ENCODE results near the gene PCDHGA1.
"Not testable (repeated sequence)": the region's sequence is repeated elsewhere in the genome, so short reads cannot be mapped to it uniquely, and the experiment has no call there.

Gene PCDHGA1

DNA sequence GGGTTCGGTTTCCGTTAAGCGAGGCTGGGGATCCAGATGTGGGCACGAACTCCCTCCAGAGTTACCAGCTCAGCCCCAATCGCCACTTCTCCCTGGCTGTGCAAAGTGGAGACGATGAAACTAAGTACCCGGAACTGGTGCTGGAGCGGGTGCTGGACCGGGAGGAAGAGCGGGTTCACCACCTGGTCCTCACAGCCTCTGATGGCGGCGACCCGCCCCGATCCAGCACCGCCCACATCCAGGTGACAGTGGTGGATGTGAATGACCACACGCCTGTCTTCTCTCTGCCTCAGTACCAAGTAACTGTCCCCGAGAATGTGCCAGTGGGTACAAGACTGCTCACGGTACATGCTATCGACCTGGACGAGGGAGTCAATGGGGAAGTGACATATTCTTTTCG lies 53.0 kb downstream of the PCDHGA1 start:
- no peak for DNase-seq (ENCODE audit: low spot score)

DNA sequence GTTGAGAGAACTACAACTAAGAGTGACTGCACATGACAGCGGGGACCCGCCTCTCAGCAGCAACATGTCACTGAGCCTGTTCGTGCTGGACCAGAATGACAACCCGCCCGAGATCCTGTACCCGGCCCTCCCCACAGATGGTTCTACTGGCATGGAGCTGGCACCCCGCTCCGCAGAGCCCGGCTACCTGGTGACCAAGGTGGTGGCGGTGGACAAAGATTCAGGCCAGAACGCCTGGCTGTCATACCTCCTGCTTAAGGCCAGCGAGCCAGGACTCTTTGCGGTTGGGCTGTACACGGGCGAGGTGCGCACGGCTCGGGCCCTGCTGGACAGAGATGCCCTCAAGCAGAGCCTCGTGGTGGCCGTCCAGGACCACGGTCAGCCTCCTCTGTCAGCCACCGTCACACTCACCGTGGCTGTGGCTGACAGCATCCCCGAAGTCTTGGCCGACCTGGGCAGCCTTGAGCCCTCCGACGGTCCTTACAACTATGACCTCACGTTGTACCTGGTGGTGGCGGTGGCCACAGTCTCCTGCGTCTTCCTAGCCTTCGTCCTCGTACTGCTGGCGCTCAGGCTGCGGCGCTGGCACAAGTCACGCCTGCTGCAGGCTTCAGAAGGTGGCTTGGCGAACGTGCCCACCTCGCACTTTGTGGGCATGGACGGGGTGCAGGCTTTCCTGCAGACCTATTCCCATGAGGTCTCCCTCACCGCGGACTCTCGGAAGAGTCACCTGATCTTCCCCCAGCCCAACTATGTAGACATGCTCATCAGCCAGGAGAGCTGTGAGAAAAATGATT lies 54.4 kb downstream of the PCDHGA1 start:
- no peak for DNase-seq (ENCODE audit: low spot score)

DNA sequence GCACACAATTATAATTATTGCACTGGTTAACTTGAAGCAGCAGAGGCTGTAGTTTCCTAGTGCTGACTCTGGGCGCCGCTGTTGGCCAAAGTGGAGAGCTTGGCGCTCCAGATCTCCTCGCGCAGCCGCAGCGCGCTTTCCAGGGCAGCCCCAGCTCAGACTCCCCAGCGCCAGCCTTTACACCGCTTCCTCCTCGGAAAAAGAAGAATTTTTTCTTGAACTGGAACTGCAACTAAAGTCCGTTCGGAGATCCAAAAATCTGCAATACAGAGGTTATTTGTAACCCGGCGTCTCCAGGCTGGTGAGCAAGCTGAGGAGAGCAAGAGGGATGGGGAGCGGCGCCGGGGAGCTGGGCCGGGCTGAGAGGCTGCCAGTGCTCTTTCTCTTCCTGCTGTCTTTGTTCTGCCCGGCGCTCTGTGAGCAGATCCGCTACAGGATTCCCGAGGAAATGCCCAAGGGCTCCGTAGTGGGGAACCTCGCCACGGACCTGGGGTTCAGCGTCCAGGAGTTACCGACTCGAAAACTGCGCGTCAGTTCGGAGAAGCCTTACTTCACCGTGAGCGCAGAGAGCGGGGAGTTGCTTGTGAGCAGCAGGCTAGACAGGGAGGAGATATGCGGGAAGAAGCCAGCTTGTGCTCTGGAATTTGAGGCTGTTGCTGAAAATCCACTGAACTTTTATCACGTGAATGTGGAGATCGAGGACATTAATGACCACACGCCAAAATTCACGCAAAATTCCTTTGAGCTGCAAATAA lies 57.4 kb downstream of the PCDHGA1 start, which contains the start of gene PCDHGB4:
PCDHGB4 (plus strand) TSS at position 142 of the 755 bp plus-strand sequence; CDS start at position 329, 187 bp downstream.
- DNase-seq (ENCODE audit: low spot score) = peak; percentile 22

DNA sequence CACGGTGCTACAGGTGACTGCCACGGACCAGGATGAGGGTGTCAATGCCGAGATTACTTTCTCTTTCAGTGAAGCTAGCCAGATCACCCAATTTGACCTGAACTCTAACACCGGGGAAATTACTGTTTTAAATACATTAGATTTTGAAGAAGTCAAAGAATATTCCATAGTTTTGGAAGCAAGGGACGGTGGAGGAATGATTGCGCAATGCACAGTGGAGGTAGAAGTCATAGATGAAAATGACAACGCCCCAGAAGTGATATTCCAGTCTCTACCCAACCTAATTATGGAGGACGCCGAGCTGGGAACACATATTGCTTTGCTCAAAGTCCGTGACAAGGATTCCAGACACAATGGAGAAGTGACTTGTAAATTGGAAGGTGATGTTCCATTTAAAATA lies 58.3 kb downstream of the PCDHGA1 start:
- no peak for DNase-seq (ENCODE audit: low spot score)

DNA sequence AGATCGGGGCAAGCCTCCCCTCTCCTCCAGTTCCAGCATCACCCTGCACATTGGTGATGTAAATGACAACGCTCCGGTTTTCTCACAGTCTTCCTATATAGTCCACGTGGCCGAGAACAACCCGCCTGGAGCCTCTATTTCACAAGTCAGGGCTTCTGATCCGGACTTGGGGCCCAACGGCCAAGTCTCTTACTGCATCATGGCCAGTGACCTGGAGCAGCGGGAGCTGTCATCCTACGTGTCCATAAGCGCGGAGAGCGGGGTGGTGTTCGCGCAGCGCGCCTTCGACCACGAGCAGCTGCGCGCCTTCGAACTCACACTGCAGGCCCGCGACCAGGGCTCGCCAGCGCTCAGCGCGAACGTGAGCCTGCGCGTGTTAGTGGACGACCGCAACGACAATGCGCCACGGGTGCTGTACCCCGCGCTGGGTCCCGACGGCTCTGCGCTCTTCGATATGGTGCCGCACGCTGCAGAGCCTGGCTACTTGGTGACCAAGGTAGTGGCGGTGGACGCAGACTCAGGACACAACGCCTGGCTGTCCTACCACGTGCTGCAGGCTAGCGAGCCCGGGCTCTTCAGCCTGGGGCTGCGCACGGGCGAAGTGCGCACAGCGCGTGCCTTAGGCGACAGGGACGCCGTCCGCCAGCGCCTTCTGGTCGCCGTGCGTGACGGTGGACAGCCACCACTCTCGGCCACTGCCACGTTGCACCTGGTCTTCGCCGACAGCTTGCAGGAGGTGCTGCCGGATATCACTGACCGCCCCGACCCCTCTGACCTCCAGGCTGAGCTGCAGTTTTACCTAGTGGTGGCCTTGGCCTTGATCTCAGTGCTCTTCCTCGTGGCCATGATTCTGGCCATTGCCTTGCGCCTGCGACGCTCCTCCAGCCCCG lies 59.1 kb downstream of the PCDHGA1 start:
- DNase-seq (ENCODE audit: low spot score) = no peak

DNA sequence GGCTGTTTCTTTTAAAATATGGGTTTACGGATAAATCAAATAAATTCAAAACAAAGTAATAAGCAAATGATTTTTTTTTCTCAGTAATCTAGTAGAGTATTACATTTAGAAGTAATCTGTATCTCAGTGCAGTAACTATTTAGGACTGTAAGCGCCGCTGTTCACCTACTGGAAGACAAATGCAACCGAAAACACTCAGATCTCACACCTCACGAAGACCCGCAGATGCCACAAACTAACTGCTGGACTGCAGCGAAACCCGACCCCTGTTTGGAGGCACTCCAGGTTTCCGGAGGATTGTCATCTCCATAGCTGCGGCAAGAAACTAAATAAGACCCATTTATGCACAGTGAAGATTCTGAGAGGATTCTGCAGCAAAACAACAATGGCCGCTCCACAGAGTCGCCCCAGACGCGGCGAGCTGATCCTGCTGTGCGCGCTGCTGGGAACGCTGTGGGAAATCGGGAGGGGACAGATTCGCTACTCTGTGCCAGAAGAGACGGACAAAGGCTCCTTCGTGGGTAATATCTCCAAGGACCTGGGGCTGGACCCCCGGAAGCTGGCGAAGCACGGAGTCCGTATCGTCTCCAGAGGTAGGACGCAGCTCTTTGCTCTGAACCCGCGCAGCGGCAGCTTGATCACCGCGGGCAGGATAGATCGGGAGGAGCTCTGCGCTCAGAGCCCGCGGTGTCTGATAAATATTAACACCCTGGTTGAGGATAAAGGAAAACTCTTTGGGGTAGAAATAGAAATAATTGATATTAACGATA lies 62.3 kb downstream of the PCDHGA1 start, which contains the start of gene PCDHGA8:
PCDHGA8 (plus strand) TSS at position 205 of the 770 bp plus-strand sequence; CDS start at position 386, 181 bp downstream.
- no peak for DNase-seq (ENCODE audit: low spot score)

DNA sequence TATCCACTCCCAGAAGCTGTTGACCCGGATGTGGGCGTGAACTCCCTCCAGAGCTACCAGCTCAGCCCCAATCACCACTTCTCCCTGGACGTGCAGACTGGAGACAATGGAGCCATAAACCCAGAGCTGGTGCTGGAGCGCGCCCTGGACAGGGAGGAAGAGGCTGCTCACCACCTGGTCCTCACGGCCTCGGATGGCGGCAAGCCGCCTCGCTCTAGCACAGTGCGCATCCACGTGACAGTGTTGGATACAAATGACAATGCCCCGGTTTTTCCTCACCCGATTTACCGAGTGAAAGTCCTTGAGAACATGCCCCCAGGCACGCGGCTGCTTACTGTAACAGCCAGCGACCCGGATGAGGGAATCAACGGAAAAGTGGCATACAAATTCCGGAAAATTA lies 63.0 kb downstream of the PCDHGA1 start:
- DNase-seq (ENCODE audit: low spot score) = no peak

DNA sequence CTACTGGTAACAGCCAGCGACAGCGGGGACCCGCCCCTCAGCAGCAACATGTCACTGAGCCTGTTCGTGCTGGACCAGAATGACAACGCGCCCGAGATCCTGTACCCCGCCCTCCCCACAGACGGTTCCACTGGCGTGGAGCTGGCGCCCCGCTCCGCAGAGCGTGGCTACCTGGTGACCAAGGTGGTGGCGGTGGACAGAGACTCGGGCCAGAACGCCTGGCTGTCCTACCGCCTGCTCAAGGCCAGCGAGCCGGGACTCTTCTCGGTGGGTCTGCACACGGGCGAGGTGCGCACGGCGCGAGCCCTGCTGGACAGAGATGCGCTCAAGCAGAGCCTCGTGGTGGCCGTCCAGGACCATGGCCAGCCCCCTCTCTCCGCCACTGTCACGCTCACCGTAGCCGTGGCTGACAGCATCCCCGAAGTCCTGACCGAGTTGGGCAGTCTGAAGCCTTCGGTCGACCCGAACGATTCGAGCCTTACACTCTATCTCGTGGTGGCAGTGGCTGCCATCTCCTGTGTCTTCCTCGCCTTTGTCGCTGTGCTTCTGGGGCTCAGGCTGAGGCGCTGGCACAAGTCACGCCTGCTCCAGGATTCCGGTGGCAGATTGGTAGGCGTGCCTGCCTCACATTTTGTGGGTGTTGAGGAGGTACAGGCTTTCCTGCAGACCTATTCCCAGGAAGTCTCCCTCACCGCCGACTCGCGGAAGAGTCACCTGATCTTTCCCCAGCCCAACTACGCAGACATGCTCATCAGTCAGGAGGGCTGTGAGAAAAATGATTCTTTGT lies 64.3 kb downstream of the PCDHGA1 start:
- not testable (repeated sequence) for DNase-seq (ENCODE audit: low spot score)

DNA sequence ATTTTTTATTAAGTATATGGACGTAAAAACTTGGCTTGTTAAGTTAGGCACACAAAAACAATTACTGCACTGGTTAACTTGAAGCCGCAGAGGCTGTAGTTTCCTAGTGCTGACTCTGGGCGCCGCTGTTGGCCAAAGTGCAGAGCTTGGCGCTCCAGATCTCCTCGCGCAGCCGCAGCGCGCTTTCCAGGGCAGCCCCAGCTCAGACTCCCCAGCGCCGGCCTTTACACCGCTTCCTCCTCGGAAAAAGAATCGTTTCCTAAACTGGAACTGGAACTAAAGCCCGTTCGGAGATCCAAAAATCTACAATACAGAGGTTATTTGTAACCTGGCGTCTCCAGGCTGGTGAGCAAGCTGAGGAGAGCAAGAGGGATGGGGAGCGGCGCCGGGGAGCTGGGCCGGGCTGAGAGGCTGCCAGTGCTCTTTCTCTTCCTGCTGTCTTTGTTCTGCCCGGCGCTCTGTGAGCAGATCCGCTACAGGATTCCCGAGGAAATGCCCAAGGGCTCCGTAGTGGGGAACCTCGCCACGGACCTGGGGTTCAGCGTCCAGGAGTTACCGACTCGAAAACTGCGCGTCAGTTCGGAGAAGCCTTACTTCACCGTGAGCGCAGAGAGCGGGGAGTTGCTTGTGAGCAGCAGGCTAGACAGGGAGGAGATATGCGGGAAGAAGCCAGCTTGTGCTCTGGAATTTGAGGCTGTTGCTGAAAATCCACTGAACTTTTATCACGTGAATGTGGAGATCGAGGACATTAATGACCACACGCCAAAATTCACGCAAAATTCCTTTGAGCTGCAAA lies 67.6 kb downstream of the PCDHGA1 start, which contains the start of gene PCDHGB5:
PCDHGB5 (plus strand) TSS at position 192 of the 796 bp plus-strand sequence; CDS start at position 373, 181 bp downstream.
- DNase-seq (ENCODE audit: low spot score) = peak; percentile 35

DNA sequence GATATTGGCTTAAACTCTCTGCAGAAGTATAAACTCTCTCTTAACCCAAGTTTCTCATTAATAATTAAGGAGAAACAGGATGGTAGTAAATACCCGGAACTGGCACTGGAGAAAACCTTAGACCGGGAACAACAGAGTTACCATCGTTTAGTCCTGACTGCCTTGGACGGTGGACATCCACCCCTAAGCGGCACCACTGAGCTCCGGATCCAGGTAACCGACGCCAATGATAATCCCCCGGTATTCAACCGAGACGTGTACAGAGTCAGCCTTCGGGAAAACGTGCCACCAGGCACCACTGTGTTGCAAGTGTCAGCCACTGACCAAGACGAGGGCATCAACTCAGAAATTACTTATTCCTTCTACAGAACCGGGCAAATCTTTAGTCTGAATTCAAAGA lies 68.3 kb downstream of the PCDHGA1 start:
- no peak for DNase-seq (ENCODE audit: low spot score)

DNA sequence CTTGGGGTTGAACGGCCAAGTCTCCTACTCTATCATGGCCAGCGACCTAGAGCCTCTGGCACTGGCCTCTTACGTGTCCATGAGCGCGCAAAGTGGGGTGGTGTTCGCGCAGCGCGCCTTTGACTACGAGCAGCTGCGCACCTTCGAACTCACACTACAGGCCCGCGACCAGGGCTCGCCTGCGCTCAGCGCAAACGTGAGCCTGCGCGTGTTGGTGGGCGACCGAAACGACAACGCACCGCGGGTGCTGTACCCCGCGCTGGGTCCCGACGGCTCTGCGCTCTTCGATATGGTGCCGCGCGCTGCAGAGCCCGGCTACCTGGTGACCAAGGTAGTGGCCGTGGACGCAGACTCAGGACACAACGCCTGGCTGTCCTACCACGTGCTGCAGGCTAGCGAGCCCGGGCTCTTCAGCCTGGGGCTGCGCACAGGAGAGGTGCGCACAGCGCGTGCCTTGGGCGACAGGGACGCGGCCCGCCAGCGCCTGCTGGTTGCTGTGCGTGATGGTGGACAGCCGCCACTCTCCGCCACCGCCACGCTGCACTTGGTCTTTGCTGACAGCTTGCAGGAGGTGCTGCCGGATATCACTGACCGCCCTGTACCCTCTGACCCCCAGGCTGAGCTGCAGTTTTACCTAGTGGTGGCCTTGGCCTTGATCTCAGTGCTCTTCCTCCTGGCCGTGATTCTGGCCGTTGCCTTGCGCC lies 69.4 kb downstream of the PCDHGA1 start:
- DNase-seq (ENCODE audit: low spot score) = no peak

DNA sequence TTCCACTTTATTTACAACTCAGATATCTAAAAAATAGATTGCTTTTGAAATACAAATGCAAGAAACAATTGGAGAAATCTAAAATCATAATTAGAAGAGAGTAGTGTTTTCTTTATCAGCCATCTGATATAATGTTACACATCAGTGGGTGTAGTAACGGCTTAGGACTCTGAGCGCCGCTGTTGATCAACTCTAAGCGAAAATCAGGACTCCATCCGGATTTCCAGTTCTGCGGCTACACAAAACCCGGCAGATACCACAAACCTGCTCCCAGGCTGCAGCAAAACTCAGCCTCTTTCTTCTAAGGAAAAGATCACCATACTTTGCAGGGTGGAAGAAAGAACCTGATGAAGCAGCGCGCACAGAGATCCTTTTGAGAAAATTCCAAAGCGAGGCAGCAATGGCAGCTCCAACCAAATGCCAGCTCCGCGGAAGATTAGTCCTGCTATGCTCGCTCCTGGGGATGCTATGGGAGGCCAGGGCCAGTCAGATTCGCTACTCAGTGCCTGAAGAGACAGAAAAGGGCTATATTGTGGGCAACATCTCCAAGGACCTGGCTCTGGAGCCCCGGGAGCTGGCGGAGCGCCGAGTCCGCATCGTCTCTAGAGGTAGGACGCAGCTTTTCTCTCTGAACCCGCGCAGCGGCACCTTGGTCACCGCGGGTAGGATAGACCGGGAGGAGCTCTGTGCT lies 72.4 kb downstream of the PCDHGA1 start, which contains the start of gene PCDHGA9:
PCDHGA9 (plus strand) TSS at position 226 of the 691 bp plus-strand sequence; CDS start at position 401, 175 bp downstream.
- no peak for DNase-seq (ENCODE audit: low spot score)

DNA sequence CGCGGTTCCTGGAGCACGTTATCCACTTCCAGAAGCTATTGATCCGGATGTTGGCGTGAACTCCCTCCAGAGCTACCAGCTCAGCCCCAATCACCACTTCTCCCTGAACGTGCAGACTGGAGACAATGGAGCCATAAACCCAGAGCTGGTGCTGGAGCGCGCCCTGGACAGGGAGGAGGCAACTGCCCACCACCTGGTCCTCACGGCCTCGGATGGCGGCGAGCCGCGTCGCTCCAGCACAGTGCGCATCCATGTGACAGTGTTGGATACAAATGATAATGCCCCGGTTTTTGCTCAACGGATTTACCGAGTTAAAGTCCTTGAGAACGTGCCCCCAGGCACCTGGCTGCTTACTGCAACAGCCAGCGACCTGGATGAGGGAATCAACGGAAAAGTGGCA lies 73.1 kb downstream of the PCDHGA1 start:
- no peak for DNase-seq (ENCODE audit: low spot score)

DNA sequence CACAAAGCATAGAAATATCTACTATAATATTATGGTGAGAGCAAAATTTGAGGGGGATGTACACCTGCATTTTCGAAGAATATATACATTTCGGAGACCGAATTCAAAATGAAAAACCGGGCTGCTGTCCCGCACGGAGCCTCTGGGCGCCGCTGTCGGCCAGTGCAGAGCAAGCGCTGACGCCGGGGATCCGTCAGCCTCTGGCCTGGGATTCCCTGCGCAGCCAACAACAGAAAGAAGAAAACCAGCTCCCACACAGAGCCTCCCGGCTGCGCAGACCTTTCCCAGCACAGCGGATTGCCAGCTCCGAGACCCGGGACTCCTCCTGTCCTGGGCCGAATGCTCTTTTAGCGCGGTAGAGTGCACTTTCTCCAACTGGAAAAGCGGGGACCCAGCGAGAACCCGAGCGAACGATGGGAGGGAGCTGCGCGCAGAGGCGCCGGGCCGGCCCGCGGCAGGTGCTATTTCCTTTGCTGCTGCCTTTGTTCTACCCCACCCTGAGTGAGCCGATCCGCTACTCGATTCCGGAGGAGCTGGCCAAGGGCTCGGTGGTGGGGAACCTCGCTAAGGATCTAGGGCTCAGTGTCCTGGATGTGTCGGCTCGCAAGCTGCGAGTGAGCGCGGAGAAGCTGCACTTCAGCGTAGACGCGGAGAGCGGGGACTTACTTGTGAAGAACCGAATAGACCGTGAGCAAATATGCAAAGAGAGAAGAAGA lies 77.6 kb downstream of the PCDHGA1 start, which contains the start of gene PCDHGB6:
PCDHGB6 (plus strand) TSS at position 232 of the 716 bp plus-strand sequence; CDS start at position 414, 182 bp downstream.
- DNase-seq (ENCODE audit: low spot score) = peak; percentile 34

DNA sequence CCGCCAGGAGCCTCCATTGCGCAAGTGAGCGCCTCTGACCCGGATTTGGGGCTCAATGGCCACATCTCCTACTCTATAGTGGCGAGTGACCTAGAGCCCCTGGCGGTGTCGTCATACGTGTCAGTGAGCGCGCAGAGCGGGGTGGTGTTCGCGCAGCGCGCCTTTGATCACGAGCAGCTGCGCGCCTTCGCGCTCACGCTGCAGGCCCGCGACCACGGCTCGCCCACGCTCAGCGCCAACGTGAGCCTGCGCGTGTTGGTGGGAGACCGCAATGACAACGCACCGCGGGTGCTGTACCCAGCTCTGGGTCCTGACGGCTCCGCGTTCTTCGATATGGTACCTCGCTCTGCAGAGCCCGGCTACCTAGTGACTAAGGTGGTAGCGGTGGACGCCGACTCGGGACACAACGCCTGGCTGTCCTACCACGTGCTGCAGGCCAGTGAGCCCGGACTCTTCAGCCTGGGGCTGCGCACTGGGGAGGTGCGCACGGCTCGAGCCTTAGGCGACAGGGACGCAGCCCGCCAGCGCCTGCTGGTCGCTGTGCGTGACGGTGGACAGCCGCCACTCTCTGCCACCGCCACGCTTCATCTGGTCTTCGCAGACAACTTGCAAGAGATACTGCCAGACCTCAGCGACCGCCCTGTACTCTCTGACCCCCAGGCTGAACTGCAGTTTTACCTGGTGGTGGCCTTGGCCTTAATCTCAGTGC lies 79.4 kb downstream of the PCDHGA1 start:
- no peak for DNase-seq (ENCODE audit: low spot score)

DNA sequence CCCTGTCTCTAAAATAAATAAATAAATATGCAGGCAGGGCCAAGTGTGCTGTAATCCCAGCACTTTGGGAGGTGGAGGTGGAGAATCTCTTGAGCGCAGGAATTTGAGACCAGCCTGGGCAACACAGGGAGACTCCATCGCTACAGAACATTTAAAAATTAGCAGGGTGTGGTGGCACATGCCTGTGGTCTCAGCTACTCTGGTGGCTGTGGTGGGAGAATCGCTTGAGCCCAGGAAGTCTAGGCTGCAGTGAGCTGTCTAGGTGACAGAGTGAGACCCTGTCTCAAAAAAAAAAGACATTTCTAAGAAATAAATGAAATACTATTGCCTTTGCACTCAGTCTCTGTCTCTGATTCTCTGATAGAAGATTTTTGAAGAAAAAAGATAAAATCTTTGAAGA lies 81.3 kb downstream of the PCDHGA1 start:
- peak; percentile 24 for DNase-seq (ENCODE audit: low spot score)

All from CD4-positive, alpha-beta T cell treated with Interleukin-2 at 100 ng/mL for 4 hours (primary cell).